ENCODE results near the gene EGFR.

DNA sequence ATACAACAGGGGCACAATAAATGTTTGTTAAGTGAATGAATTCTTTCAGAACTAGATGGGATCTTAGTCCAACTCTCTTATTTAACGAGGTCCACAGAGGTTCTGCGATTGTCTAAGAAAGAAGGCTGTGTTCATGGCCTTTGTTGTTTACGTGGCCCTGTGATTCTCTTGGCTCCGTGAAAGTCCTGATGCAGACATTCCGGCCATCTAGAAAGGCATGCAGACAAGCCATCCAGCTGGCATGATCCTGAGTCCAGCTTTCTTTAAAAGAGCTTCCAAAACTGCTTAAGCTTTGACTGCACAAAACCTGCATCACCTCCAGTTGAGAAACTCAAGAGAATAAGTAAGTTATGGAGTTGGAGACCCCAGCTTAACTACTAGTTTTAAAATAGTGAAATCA, 26.0 kb downstream of the EGFR start:
- TF ChIP-seq, protein P1, sequence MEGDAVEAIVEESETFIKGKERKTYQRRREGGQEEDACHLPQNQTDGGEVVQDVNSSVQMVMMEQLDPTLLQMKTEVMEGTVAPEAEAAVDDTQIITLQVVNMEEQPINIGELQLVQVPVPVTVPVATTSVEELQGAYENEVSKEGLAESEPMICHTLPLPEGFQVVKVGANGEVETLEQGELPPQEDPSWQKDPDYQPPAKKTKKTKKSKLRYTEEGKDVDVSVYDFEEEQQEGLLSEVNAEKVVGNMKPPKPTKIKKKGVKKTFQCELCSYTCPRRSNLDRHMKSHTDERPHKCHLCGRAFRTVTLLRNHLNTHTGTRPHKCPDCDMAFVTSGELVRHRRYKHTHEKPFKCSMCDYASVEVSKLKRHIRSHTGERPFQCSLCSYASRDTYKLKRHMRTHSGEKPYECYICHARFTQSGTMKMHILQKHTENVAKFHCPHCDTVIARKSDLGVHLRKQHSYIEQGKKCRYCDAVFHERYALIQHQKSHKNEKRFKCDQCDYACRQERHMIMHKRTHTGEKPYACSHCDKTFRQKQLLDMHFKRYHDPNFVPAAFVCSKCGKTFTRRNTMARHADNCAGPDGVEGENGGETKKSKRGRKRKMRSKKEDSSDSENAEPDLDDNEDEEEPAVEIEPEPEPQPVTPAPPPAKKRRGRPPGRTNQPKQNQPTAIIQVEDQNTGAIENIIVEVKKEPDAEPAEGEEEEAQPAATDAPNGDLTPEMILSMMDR (IDR thresholded peaks at IDR 0.05): no peak
- TF ChIP-seq YY1 (IDR thresholded peaks at IDR 0.05; ENCODE audit: low read depth): no peak
- TF ChIP-seq TEAD4 (IDR thresholded peaks at IDR 0.05; ENCODE audit: borderline replicate concordance, insufficient read depth): no peak
- no peak for TF ChIP-seq FOXM1 (IDR thresholded peaks at IDR 0.05; ENCODE audit: low read depth)
- TF ChIP-seq, protein P2, sequence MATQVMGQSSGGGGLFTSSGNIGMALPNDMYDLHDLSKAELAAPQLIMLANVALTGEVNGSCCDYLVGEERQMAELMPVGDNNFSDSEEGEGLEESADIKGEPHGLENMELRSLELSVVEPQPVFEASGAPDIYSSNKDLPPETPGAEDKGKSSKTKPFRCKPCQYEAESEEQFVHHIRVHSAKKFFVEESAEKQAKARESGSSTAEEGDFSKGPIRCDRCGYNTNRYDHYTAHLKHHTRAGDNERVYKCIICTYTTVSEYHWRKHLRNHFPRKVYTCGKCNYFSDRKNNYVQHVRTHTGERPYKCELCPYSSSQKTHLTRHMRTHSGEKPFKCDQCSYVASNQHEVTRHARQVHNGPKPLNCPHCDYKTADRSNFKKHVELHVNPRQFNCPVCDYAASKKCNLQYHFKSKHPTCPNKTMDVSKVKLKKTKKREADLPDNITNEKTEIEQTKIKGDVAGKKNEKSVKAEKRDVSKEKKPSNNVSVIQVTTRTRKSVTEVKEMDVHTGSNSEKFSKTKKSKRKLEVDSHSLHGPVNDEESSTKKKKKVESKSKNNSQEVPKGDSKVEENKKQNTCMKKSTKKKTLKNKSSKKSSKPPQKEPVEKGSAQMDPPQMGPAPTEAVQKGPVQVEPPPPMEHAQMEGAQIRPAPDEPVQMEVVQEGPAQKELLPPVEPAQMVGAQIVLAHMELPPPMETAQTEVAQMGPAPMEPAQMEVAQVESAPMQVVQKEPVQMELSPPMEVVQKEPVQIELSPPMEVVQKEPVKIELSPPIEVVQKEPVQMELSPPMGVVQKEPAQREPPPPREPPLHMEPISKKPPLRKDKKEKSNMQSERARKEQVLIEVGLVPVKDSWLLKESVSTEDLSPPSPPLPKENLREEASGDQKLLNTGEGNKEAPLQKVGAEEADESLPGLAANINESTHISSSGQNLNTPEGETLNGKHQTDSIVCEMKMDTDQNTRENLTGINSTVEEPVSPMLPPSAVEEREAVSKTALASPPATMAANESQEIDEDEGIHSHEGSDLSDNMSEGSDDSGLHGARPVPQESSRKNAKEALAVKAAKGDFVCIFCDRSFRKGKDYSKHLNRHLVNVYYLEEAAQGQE (IDR thresholded peaks at IDR 0.05; ENCODE audit: low read depth, low read length): no peak
- TF ChIP-seq, protein P3, sequence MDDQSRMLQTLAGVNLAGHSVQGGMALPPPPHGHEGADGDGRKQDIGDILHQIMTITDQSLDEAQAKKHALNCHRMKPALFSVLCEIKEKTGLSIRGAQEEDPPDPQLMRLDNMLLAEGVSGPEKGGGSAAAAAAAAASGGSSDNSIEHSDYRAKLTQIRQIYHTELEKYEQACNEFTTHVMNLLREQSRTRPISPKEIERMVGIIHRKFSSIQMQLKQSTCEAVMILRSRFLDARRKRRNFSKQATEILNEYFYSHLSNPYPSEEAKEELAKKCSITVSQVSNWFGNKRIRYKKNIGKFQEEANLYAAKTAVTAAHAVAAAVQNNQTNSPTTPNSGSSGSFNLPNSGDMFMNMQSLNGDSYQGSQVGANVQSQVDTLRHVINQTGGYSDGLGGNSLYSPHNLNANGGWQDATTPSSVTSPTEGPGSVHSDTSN (IDR thresholded peaks at IDR 0.05): no peak
- TF ChIP-seq EP300 (IDR thresholded peaks at IDR 0.05; ENCODE audit: borderline replicate concordance in 1 of 2, low read depth in 1 of 2, low read length in 1 of 2): no peak
- TF ChIP-seq, protein P4, sequence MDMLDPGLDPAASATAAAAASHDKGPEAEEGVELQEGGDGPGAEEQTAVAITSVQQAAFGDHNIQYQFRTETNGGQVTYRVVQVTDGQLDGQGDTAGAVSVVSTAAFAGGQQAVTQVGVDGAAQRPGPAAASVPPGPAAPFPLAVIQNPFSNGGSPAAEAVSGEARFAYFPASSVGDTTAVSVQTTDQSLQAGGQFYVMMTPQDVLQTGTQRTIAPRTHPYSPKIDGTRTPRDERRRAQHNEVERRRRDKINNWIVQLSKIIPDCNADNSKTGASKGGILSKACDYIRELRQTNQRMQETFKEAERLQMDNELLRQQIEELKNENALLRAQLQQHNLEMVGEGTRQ (IDR thresholded peaks at IDR 0.05; ENCODE audit: borderline replicate concordance, low read depth, low read length): no peak
- no peak for TF ChIP-seq RAD21 (IDR thresholded peaks at IDR 0.05; ENCODE audit: low read length)
- no peak for TF ChIP-seq RFX5 (IDR thresholded peaks at IDR 0.05; ENCODE audit: low read length)
- no peak for TF ChIP-seq RXRA (IDR thresholded peaks at IDR 0.05; ENCODE audit: borderline replicate concordance, low read depth)
- TF ChIP-seq, protein P5, sequence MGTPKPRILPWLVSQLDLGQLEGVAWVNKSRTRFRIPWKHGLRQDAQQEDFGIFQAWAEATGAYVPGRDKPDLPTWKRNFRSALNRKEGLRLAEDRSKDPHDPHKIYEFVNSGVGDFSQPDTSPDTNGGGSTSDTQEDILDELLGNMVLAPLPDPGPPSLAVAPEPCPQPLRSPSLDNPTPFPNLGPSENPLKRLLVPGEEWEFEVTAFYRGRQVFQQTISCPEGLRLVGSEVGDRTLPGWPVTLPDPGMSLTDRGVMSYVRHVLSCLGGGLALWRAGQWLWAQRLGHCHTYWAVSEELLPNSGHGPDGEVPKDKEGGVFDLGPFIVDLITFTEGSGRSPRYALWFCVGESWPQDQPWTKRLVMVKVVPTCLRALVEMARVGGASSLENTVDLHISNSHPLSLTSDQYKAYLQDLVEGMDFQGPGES (IDR thresholded peaks at IDR 0.05; ENCODE audit: low read depth, low read length): no peak

All from SK-N-SH (cell line).